Lung (tissue), 12 donors: ENCODE measurements around the gene MBD6. TPM values are rescaled to one million over a fixed set of nuclear protein-coding genes. Genes with fewer than 3 reads are reported as not detected.

Experiments used
- ATAC-seq: fragments of 200-7000 bp; cut with Tn5 transposase; one replicate; pipeline ENCODE4 v1.9.1; 2020; ENCODE audit warnings: moderate number of reproducible peaks; ENCODE audit not compliant: insufficient read depth, low FRiP score
- DNase-seq, 3 donors: peaks; one replicate each; pipeline ENCODE4 v3.0.0-alpha.2; 2013 to 2017
- H3K27ac ChIP-seq, 2 donors: one replicate each; pipeline ENCODE4 v1.5.1; 2013; ENCODE audit warnings: mild to moderate bottlenecking in 2 of 2, moderate library complexity in 2 of 2, control low read depth in 1 of 2, inconsistent platforms in 1 of 2, low read depth in 1 of 2, low read length in 1 of 2
- H3K27me3 ChIP-seq, 3 donors: one replicate each; pipeline ENCODE4 v1.5.1; 2013; ENCODE audit warnings: low read length in 2 of 3; ENCODE audit not compliant: control insufficient read depth in 3 of 3, insufficient read depth in 3 of 3
- H3K36me3 ChIP-seq, 4 donors: one replicate each; pipeline ENCODE4 v1.5.1; 2013; ENCODE audit warnings: low read length in 4 of 4, mild to moderate bottlenecking in 1 of 4, moderate library complexity in 1 of 4; ENCODE audit not compliant: control insufficient read depth in 4 of 4, insufficient read depth in 4 of 4
- H3K4me1 ChIP-seq, 5 donors: one replicate each; pipeline ENCODE4 v1.5.1; 2013; ENCODE audit warnings: low read length in 5 of 5, mild to moderate bottlenecking in 2 of 5, moderate library complexity in 1 of 5; ENCODE audit not compliant: control insufficient read depth in 5 of 5, insufficient read depth in 5 of 5
- H3K4me3 ChIP-seq: one replicate; pipeline ENCODE4 v1.5.1; 2013; ENCODE audit warnings: mild to moderate bottlenecking, control low read depth, moderate library complexity
- H3K9ac ChIP-seq, 2 donors: one replicate each; pipeline ENCODE4 v1.5.1; 2013; ENCODE audit warnings: low read length in 2 of 2, control low read depth in 1 of 2; ENCODE audit not compliant: insufficient read depth in 1 of 2
- H3K9me3 ChIP-seq, 4 donors: one replicate each; pipeline ENCODE4 v1.5.1; 2013; ENCODE audit warnings: low read length in 3 of 4, mild to moderate bottlenecking in 1 of 4, moderate library complexity in 1 of 4; ENCODE audit not compliant: control insufficient read depth in 4 of 4, insufficient read depth in 3 of 4
- WGBS, 2 donors: extraction: QIAGEN DNeasy Blood & Tissue Kit; methylation state at CpG; one replicate each; pipeline ENCODE4 v1.1.7; 2013; 5-methylcytosine and 5-hydroxymethylcytosine counted together
- polyA plus RNA-seq, 2 donors: library from polyadenylated mRNA; stranded (reverse); fragments of 200-250 nt; gene quantifications; one replicate each; pipeline ENCODE4 v1.2.1, GENCODE V29; 2013
- total RNA-seq, 2 donors: library from RNA; depleted of rRNA in 1 of 2; stranded (reverse); fragments of >200 nt in 1 of 2; gene quantifications; one replicate each; pipeline ENCODE4 v1.2.1, GENCODE V29; 2014 to 2021
- TF ChIP-seq, protein P1 (sequence below): IDR thresholded peaks from 2 replicates; pipeline ENCODE4 v1.5.1; 2012; ENCODE audit warnings: mild to moderate bottlenecking; ENCODE audit errors: control extremely low read depth, extremely low read depth
- donor health status: control.
- donor health status: control.
- donor health status: Bipolar disorder and iron deficiency.
- donor health status: healthy.
- donor health status: DM: yes; HTN: yes; CAD: no.

MBD6 gene
- total and polyA plus RNA-seq, 4 donors = 26.0 to 132 (median 39.6) TPM

DNA sequence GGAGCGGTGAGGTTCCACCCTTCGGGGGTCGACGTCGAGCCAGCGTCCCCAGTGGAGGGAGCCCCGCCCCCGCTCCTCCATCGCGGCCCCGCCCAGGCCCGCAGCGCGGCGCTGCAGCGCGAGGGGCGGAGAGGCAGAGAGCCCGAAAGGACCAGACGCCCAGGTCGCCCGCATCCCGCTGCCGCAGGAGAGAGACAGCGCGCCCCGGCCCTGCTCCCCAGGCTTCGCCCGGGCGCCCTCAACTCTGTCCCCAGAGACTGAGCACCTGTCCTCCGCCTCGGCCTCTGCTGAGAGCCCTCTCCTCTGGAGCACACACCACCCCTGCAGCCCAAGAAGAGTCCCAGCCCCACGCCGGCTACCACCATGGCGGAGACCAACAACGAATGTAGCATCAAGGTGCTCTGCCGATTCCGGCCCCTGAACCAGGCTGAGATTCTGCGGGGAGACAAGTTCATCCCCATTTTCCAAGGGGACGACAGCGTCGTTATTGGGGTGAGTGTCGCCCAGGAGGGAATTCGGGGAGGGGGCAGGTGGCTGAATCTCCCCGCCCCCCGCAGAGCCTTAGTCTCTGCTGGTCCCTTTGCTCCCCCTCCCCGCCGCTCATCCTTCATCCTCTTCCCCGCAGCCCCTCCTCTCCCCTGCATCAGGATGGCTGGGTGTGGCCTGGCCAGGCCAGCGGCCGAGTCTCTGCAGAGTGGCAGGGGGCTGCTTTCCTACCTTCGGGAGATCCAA lies 27.5 kb downstream of the MBD6 start, which contains the start of gene KIF5A:
TSS of gene KIF5A (plus strand) at position 136 of the 732 bp plus-strand sequence. CDS start at position 364, 228 bp downstream.
- H3K4me1 ChIP-seq = peaks cover 5 to 14% (median 8%) of the 10 kb centered on the region in 5 donors
- 6% methylated on average over 41 to 52 of the region's 52 CpGs for WGBS, 2 donors
- ATAC-seq = no peak
- H3K9me3 ChIP-seq = no peaks in the 10 kb centered on the region
- peak in 1 of 3 donors; percentile 37 for DNase-seq
- peak within 1 kb of the TSS; percentile 17 for H3K4me3 ChIP-seq
- peaks cover 0 to 46% (median 25%) of the 10 kb centered on the region in 3 donors for H3K27me3 ChIP-seq
- H3K27ac ChIP-seq = no peak within 1 kb of the TSS
- H3K9ac ChIP-seq = no peak within 1 kb of the TSS
- TF ChIP-seq, protein P1, sequence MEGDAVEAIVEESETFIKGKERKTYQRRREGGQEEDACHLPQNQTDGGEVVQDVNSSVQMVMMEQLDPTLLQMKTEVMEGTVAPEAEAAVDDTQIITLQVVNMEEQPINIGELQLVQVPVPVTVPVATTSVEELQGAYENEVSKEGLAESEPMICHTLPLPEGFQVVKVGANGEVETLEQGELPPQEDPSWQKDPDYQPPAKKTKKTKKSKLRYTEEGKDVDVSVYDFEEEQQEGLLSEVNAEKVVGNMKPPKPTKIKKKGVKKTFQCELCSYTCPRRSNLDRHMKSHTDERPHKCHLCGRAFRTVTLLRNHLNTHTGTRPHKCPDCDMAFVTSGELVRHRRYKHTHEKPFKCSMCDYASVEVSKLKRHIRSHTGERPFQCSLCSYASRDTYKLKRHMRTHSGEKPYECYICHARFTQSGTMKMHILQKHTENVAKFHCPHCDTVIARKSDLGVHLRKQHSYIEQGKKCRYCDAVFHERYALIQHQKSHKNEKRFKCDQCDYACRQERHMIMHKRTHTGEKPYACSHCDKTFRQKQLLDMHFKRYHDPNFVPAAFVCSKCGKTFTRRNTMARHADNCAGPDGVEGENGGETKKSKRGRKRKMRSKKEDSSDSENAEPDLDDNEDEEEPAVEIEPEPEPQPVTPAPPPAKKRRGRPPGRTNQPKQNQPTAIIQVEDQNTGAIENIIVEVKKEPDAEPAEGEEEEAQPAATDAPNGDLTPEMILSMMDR = no peak
- H3K36me3 ChIP-seq = no peaks in the 10 kb centered on the region

DNA sequence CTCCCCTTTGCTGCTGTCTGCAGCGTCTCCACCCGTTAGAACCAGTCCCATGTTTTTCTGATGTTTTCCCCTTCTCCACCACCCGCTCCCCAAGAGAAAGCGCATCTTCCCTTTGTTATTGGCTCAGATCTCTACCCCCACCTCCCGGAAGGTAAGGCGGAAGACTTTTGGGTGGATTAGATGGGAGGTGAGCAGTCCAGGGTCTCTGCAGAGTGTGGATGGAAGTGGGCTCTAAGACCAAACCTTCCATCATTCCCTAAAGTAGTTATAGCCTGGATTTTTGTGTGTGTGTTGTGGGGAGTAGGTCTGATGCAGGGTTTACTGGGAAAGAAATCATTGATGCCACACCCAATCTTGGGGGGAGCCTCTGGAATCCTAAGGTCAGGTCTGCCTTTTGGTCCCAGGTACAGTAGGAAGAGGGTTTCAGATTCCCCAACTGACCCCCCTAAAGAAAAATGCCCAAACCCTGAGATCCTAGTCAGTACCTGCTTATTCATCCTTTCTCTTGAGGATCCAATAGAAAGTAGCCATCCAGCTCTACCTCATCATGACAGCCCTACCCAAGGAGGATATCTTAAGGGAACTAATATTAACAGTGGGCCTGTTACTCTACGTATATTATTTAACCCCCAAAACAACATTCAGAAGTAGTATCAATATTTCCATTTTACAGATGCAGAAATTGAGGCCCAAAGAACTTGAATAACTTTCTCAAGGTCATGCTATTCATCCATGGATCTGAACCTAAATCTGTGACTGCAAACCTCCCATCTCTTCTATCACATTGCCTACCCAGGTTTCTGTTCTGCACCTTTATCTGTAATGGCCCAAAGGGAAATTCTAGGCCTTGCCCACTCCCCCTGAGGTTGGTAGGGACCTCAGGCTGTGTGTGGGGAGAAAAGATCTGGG lies 28.3 kb downstream of the MBD6 start:
- peaks cover 1 to 11% (median 5%) of the 10 kb centered on the region in 5 donors for H3K4me1 ChIP-seq
- TF ChIP-seq, protein P1 = no peak
- H3K4me3 ChIP-seq = no peak overlapping the region
- no peaks in the 10 kb centered on the region for H3K9me3 ChIP-seq
- WGBS, 2 donors = 73 to 80% methylated on average over 7 of the region's 7 CpGs
- DNase-seq = no peak
- H3K27ac ChIP-seq = no peak overlapping the region
- ATAC-seq = no peak
- peaks cover 0 to 46% (median 25%) of the 10 kb centered on the region in 3 donors for H3K27me3 ChIP-seq
- no peaks in the 10 kb centered on the region for H3K36me3 ChIP-seq
- no peak overlapping the region for H3K9ac ChIP-seq

DNA sequence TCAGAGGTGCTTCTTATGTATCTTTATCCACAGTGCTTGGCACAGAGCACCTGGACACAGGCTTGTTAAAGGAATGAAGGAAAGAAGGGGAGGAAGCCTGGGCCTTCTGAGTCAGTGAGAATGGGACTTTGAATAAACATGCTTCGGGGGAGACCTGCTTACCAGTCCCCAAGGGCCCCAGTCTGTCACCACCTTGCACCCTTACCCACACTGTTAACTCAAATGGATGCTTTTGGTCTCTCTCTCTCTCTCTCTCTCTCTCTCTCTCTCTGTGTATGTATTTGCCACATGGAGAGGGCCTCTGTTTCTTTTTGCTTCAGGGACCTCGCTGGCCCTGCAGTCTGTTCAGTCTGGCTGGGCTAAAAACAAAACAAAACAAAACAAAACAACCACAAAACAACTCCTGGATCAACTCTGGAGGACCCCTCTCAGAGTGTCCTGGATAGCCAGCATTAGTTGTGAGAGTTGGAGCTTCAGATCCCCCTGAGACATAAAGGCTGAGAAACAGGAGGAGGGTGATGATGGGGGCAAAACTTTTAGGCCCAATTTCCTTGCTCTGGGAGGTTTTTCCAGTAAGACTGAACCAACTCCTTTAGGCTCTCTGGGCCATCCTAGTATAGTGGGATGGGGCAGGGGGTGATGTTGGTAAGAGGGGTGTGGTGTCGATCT lies 29.1 kb downstream of the MBD6 start:
- TF ChIP-seq, protein P1 = no peak
- H3K9me3 ChIP-seq = no peaks in the 10 kb centered on the region
- no peak overlapping the region for H3K4me3 ChIP-seq
- H3K9ac ChIP-seq = no peak overlapping the region
- no peaks in the 10 kb centered on the region for H3K36me3 ChIP-seq
- DNase-seq (peak in 1 of 3 donors; percentile 0), ATAC-seq (no peak)
- peaks cover 0 to 5% (median 0%) of the 10 kb centered on the region in 5 donors for H3K4me1 ChIP-seq
- H3K27ac ChIP-seq = no peak overlapping the region
- 81 to 89% methylated on average over 3 of the region's 3 CpGs for WGBS, 2 donors
- H3K27me3 ChIP-seq = peaks cover 0 to 46% (median 25%) of the 10 kb centered on the region in 3 donors
